ENCODE data around the gene EBP.

Gene EBP

DNA sequence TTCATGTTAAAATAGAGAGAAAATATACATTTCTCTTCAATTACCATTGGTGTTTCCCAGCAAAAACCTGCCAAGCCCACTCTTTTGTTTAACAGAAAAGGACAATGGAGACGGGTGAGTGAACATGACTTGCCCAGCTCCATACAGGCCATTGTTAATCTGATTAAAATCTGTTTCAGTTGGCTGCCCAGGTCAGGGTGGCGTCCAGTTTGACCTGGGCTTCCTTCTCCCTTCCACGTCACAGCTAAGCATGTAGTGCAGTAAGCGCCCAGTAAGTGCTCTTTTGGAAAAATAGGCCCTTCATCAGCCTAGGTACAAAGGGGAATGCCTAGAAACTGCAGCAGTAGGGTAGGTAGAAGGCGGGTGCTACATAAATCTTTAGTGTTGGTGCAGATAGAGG lies 14.4 kb upstream of the EBP start:
- DNase-seq = no peak

GRCh38 chrX:48508400-48509244 lies 13.0 kb upstream of the EBP start, which contains the start of gene PORCN:
Gene PORCN, plus strand, starts transcription at chrX:48508992. Its CDS starts 829 bp downstream, at chrX:48509821.
- no peaks in the 10 kb centered on the region for H3K27me3 ChIP-seq
- H3K9me3 ChIP-seq = no peaks in the 10 kb centered on the region
- TF ChIP-seq CTCF (IDR thresholded peaks at IDR 0.05) = no peak
- intact Hi-C loops (cut with DNase I; ENCODE audit: low total_unique reads) = no loop called here
- DNase-seq = peak; percentile 79 to 89
- H3K36me3 ChIP-seq = no peaks in the 10 kb centered on the region
- peaks cover 0 to 7% (median 0%) of the 10 kb centered on the region in 4 donors for H3K4me1 ChIP-seq
- peak within 1 kb of the TSS; percentile 71 to 81 for H3K27ac ChIP-seq
- peak within 1 kb of the TSS; percentile 78 for H3K4me3 ChIP-seq

More for the DNA sequence above, 14.4 kb upstream of the EBP start:
- no peak overlapping the region for H3K27ac ChIP-seq
- intact Hi-C loops (cut with DNase I; ENCODE audit: low total_unique reads) = no loop called here
- no peaks in the 10 kb centered on the region for H3K27me3 ChIP-seq
- no peak overlapping the region for H3K4me3 ChIP-seq
- no peaks in the 10 kb centered on the region for H3K9me3 ChIP-seq
- no peaks in the 10 kb centered on the region for H3K36me3 ChIP-seq
- TF ChIP-seq CTCF (IDR thresholded peaks at IDR 0.05) = no peak
- H3K4me1 ChIP-seq = peaks cover 0 to 7% (median 0%) of the 10 kb centered on the region in 4 donors

- Histone ChIP-seq H3K4me1 (peaks cover 0 to 7% (median 0%) of the 10 kb centered on the region in 4 donors), H3K27ac (peak overlapping the region; percentile 71 to 81), H3K9me3 (no peaks in the 10 kb centered on the region), H3K36me3 (peaks cover 0 to 2% (median under 1%) of the 10 kb centered on the region in 3 donors), H3K27me3 (no peaks in the 10 kb centered on the region), H3K4me3 (peak overlapping the region; percentile 78)
- DNase-seq = no peak
- TF ChIP-seq CTCF (IDR thresholded peaks at IDR 0.05) = no peak
- intact Hi-C loops (cut with DNase I; ENCODE audit: low total_unique reads) = no loop called here
Observed at GRCh38 chrX:48509245-48509590, 12.4 kb upstream of the EBP start.

DNA sequence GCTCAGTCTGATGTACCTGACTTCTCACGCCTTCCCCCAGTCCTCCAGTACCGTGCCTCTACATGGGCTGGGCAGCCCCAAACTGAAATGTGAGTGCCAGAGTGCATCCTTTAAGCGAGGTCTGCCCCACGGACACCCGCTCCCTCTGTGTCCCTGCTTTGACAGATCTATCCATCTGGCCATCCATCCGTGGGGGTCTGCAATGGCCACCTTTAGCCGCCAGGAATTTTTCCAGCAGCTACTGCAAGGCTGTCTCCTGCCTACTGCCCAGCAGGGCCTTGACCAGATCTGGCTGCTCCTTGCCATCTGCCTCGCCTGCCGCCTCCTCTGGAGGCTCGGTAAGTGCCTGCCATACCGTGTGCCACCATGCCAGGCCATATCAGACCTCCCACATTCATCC lies 12.0 kb upstream of the EBP start:
- intact Hi-C loops (cut with DNase I; ENCODE audit: low total_unique reads) = no loop called here
- Histone ChIP-seq H3K36me3 (peaks cover 0 to 4% (median 4%) of the 10 kb centered on the region in 3 donors), H3K9me3 (no peaks in the 10 kb centered on the region), H3K27ac (peak overlapping the region; percentile 71 to 81), H3K4me3 (peak overlapping the region; percentile 78), H3K27me3 (no peaks in the 10 kb centered on the region), H3K4me1 (peaks cover 0 to 7% (median 0%) of the 10 kb centered on the region in 4 donors)
- TF ChIP-seq CTCF (IDR thresholded peaks at IDR 0.05) = no peak
- DNase-seq = no peak

DNA sequence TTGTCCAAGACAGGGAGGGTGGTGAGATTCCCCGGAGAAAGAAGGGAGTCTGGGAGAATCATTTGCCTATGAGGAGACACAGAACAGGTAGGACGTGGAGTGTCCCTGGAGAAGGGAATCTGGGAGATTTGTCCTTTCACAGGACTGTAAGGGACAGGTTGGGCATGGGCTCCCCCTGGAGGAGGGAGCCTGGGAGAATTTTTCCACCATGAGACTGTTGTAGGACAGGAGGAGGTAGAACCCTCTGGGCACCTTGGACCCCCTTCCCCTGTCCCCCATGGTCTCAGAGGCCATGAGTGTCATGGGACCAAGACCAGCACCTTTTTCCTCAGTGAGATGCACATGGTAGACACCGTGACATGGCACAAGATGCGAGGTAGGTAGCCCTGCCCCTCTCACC lies 10.0 kb upstream of the EBP start:
- Histone ChIP-seq H3K27me3 (no peaks in the 10 kb centered on the region), H3K9me3 (no peaks in the 10 kb centered on the region), H3K27ac (no peak overlapping the region), H3K4me3 (no peak overlapping the region), H3K36me3 (peaks cover 0 to 20% (median 7%) of the 10 kb centered on the region in 3 donors), H3K4me1 (peaks cover 0 to 7% (median 0%) of the 10 kb centered on the region in 4 donors)
- intact Hi-C loops (cut with DNase I; ENCODE audit: low total_unique reads) = no loop called here
- no peak for DNase-seq
- no peak for TF ChIP-seq CTCF (IDR thresholded peaks at IDR 0.05)
